ENCODE measurements around the gene UGT1A10. TPM values are rescaled to one million over a fixed set of nuclear protein-coding genes. Genes with fewer than 3 reads are reported as not detected.
"Not testable (repeated sequence)": the region's sequence is repeated elsewhere in the genome, so short reads cannot be mapped to it uniquely, and the experiment has no call there.

The UGT1A10 gene
- not detected in 2 replicates for total RNA-seq (2014; rRNA removed; shearing (Covaris generic))

DNA sequence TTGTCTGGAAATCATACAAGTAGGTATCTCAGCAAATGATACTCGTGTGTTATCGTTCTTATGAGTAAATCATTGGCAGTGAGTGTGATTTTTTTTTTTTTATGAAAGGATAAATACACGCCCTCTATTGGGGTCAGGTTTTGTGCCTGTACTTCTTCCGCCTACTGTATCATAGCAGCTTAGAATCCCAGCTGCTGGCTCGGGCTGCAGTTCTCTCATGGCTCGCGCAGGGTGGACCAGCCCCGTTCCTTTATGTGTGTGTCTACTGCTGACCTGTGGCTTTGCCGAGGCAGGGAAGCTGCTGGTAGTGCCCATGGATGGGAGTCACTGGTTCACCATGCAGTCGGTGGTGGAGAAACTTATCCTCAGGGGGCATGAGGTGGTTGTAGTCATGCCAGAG lies at the start of gene UGT1A10:
TSS of gene UGT1A10 (plus strand) at position 143 of the 400 bp plus-strand sequence. CDS start at position 218, 75 bp downstream.
- DNase-seq (ENCODE audit: low spot score); in situ Hi-C loops (cut with HindIII; ENCODE audit: low sequenced_read_pairs): not testable (repeated sequence)

- in situ Hi-C loops (cut with HindIII; ENCODE audit: low sequenced_read_pairs) = no loop called here
- DNase-seq (ENCODE audit: low spot score) = no peak
Measured at GRCh38 chr2:233588400-233588799, 47.8 kb upstream of the UGT1A10 start.

- DNase-seq (ENCODE audit: low spot score) = not testable (repeated sequence)
Measured at GRCh38 chr2:233592706-233593105, 43.5 kb upstream of the UGT1A10 start.

DNA sequence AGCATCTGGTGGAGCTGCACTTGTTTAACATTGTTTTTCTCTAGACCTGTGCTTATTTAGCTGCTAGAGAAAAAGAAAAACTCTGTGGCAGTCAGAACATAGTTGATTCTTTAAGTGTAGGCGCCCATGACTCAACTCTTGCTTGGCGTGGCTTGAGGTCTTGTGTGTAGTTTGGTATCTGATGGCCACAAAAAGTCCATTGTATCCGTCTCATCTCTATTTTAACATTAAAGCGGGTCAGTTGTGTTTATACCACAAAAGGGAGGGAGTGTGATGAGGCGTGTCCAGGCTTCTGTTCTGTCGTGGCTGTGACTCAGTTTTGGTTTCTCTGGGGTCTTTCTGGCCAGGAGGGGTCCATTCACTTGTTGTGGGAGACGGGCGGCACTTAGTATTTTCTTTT lies 43.0 kb upstream of the UGT1A10 start:
- in situ Hi-C loops (cut with HindIII; ENCODE audit: low sequenced_read_pairs) = no loop called here
- DNase-seq (ENCODE audit: low spot score) = no peak

More at GRCh38 chr2:233592706-233593105, 43.5 kb upstream of the UGT1A10 start:
- in situ Hi-C loops (cut with HindIII; ENCODE audit: low sequenced_read_pairs) = not testable (repeated sequence)

GRCh38 chr2:233597522-233597921 lies 38.7 kb upstream of the UGT1A10 start:
- no peak for DNase-seq (ENCODE audit: low spot score)
- in situ Hi-C loops (cut with HindIII; ENCODE audit: low sequenced_read_pairs) = no loop called here

DNA sequence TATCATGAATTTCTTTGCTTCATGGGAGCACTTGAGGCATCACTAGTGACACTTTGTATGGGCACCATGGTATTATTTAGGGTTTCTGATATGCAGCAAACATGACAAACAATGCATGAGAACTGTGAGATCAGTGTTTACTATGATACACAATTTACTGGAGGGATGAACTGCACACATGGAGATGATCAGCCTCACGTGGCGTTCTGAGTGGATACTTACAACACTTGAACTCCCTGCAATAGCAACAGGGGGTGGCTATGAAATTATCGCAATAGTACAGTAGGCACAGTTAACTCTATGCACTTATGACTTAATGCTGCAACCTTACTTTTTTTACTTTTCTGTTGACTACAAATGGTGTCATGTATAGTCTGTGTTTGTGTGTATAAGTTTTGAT lies 37.3 kb upstream of the UGT1A10 start:
- no peak for DNase-seq (ENCODE audit: low spot score)
- in situ Hi-C loops (cut with HindIII; ENCODE audit: low sequenced_read_pairs) = no loop called here

DNA sequence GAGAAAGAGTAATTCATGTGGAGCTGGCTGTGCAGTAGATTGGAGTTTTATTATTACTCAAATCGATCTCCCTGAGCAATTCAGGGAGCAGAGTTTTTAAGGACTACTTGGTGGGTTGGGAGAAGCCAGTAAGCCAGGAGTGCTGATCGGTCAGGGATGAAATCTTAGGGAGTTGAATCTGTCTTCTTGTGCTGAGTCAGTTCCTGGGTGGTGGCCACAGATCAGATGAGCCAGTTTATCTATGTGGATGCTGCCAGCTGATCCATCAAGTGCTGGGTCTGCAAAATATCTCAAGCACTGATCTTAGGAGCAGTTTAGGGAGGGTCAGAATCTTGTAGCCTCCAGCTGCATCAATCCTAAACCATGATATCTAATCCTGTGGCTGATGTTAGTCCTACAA lies 35.9 kb upstream of the UGT1A10 start:
- DNase-seq (ENCODE audit: low spot score) = no peak
- in situ Hi-C loops (cut with HindIII; ENCODE audit: low sequenced_read_pairs) = no loop called here

- in situ Hi-C loops (cut with HindIII; ENCODE audit: low sequenced_read_pairs) = no loop called here
- DNase-seq (ENCODE audit: low spot score) = no peak
Measured at GRCh38 chr2:233602076-233602475, 34.2 kb upstream of the UGT1A10 start.

DNA sequence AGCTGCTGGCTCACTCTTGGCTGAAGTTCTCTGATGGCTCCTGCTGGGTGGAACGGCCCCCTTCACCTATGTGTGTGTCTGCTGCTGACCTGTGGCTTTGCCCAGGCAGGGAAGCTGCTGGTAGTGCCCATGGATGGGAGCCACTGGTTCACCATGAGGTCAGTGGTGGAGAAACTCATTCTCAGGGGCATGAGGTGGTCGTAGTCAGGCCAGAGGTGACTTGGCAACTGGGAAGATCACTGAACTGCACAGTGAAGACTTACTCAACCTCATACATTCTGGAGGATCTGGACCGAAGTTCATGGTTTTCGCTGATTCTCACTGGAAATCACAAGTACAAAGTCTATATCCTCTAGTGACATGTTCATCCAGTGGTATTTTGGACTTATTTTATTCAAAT lies 32.7 kb upstream of the UGT1A10 start:
- in situ Hi-C loops (cut with HindIII; ENCODE audit: low sequenced_read_pairs) = no loop called here
- DNase-seq (ENCODE audit: low spot score) = no peak

DNA sequence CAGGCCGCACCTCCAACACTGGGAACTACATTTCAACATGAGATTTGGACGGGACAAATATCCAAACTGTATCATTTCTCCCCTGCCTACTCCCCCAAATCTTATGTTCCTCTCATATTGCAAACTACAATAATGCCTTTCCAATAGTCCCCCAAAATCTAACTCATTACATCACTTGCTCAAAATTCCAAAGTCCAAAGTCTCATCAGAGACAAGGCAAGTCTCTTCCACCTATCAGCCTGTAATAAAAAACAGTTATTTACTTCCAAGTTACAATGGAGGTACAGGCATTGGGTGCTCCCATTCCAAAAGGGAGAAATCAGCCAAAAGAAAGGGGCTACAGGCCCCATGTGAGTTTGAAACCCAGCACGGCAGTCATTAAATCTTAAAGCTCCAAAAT lies 31.4 kb upstream of the UGT1A10 start:
- no peak for DNase-seq (ENCODE audit: low spot score)
- in situ Hi-C loops (cut with HindIII; ENCODE audit: low sequenced_read_pairs) = no loop called here

DNA sequence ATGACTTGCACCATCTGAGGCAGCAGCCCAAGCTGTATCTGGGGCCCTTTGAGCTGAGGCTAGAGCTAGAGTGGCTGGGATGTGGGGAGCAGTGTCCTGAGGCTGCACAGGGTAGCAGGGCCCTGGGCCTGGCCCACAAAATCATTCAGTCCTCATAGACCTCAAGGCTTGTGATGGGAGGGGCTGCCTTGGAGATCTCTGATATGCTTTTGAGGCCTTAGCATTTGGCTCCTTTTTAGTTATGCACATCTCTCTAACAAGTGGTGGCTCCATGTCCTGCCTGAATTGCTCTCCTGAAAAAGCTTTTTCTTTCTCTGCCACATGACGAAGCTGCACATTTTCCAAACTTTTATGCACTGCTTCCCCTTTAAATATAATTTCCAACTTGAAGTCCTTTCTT lies 30.6 kb upstream of the UGT1A10 start:
- DNase-seq (ENCODE audit: low spot score) = no peak
- in situ Hi-C loops (cut with HindIII; ENCODE audit: low sequenced_read_pairs) = no loop called here

- no peak for DNase-seq (ENCODE audit: low spot score)
- in situ Hi-C loops (cut with HindIII; ENCODE audit: low sequenced_read_pairs) = no loop called here
Measured at GRCh38 chr2:233611284-233611683, 25.0 kb upstream of the UGT1A10 start.

GRCh38 chr2:233617476-233617875 lies 18.8 kb upstream of the UGT1A10 start, which contains the start of gene UGT1A8:
Gene UGT1A8 (plus strand): TSS chr2:233617633. CDS start chr2:233617708, 75 bp downstream.
- DNase-seq (ENCODE audit: low spot score) = not testable (repeated sequence)

DNA sequence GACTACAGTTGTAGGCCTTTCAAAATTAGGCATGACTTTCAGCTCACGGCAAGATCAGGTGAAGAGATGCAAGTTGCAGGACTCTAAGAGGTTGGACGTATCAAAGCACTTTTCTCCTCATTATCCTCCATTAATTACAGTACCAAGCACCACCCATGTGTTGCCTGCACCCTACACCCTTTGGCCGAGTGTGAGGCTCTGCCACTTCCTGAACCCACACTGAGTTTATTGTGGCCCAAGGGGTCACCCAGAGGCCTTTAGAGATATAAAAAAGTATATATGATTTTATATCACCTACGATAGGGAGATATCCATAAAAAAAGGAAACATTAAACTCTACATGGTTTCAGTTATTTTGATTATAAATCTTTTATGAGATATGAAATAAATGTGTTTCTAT lies 16.0 kb upstream of the UGT1A10 start:
- no peak for DNase-seq (ENCODE audit: low spot score)
- in situ Hi-C loops (cut with HindIII; ENCODE audit: low sequenced_read_pairs) = no loop called here

More at GRCh38 chr2:233617476-233617875, 18.8 kb upstream of the UGT1A10 start, which contains the start of gene UGT1A8:
- in situ Hi-C loops (cut with HindIII; ENCODE audit: low sequenced_read_pairs) = not testable (repeated sequence)

DNA sequence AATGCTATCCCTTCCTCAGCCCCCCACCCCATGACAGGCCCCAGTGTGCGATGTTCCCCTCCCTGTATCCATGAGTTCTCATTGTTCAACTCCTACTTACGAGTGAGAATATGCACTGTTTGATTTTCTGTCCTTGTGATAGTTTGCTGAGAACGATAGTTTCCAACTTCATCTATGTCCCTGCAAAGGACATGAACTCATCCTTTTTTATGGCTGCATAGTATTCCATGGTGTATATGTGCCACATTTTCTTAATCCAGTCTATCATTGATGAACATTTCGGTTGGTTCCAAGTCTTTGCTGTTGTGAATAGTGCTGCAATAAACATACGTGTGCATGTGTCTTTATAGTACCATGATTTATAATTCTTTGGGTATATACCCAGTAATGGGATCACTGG lies 14.4 kb upstream of the UGT1A10 start:
- DNase-seq (ENCODE audit: low spot score); in situ Hi-C loops (cut with HindIII; ENCODE audit: low sequenced_read_pairs): not testable (repeated sequence)

DNA sequence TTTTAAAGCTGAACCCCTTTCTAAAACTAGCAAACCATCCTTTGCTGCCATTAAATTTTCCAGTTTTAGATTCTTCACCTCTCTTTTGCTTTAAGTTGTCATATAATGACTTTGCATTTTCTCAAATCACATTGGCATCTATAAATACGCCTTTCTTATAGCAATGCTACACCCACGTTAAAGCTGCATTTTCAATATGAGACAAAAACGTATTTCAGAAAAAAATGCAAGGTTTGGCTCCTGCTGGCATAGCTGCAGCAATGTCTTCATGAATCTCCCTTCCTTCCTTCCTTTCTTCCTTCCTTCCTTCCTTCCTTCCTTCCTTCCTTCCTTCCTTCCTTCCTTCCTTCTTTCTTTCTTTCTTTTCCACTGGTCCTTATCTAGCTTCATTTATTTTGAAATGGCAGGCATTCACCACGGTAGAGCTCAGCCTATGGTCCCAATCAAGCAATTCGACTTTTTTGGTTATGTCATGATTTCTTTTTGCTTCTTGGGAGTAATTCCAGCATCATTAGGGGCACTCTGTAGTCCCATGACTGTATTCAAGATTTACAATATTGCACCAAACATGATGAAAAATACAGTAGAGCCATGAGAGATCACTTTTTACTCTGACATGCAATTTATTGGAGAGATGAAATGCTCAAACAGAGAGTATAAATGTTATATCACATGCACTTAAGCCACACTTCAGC lies 8.8 kb upstream of the UGT1A10 start:
- no peak for DNase-seq (ENCODE audit: low spot score)
- in situ Hi-C loops (cut with HindIII; ENCODE audit: low sequenced_read_pairs) = no loop called here

GRCh38 chr2:233638836-233639235 lies 2.6 kb downstream of the UGT1A10 start:
- in situ Hi-C loops (cut with HindIII; ENCODE audit: low sequenced_read_pairs) = no loop called here

DNA sequence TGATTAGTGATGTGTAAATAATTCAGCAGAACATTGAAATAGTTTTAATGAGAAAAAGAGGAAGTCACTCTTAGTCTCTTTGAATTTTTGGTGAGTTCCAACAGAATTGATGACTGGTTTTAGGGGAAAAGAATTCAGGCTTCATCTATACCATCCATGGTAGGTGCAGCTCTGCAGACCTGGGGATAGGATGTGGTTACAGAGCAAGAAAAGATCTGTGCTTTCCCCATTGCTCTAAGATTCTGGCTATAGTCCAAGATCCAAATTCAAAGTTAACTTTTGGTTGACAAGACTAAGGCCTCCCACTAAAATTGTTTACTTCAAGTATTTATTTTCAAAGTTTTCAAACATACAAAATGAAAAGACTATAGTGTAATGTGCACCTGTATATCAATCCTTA lies 3.6 kb downstream of the UGT1A10 start:
- no peak for DNase-seq (ENCODE audit: low spot score)
- in situ Hi-C loops (cut with HindIII; ENCODE audit: low sequenced_read_pairs) = no loop called here

More at GRCh38 chr2:233638836-233639235, 2.6 kb downstream of the UGT1A10 start:
- DNase-seq (ENCODE audit: low spot score) = no peak

- DNase-seq (ENCODE audit: low spot score) = no peak
- in situ Hi-C loops (cut with HindIII; ENCODE audit: low sequenced_read_pairs) = no loop called here
Measured at GRCh38 chr2:233643128-233643527, 6.9 kb downstream of the UGT1A10 start.

DNA sequence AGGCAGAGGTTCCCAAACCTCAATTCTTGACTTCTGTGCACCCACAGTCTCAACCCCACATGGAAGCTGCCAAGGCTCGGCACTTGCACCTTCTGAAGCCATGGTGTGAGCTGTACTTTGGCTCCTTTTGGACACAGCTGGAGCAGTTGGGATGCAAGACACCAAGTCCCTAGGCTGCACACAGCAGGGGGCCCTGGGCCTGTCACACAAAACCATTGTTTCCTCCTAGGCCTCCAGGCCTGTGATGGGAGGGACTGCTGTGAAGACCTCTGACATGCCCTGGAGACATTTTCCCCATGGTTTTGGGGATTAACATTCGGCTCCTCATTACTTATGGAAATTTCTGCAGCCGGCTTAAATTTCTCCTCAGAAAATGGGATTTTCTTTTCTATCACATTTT lies 9.8 kb downstream of the UGT1A10 start:
- in situ Hi-C loops (cut with HindIII; ENCODE audit: low sequenced_read_pairs); DNase-seq (ENCODE audit: low spot score): not testable (repeated sequence)

DNA sequence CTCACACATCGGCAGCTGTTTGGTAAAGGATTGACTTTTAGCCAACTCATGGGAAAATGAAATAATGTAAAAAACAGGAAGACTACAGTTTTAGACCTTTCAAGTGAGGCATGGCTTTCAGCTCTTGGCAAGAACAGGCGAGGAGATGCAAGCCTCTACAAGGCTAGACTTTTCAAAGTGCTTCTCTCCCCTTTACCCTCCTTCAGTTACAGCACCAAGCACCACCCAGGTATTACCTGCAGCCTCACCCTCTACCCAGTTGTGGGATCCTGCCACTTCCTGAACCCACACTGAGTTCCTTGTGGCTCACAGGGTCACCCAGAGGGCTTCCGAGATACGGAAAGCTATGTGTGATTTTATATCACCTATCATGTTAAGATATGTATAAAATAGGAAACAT lies 14.7 kb downstream of the UGT1A10 start:
- in situ Hi-C loops (cut with HindIII; ENCODE audit: low sequenced_read_pairs) = no loop called here
- no peak for DNase-seq (ENCODE audit: low spot score)
